ENCODE results near the gene TRIM13.
"Not testable (repeated sequence)": the region's sequence is repeated elsewhere in the genome, so short reads cannot be mapped to it uniquely, and the experiment has no call there.

The TRIM13 gene, protein sequence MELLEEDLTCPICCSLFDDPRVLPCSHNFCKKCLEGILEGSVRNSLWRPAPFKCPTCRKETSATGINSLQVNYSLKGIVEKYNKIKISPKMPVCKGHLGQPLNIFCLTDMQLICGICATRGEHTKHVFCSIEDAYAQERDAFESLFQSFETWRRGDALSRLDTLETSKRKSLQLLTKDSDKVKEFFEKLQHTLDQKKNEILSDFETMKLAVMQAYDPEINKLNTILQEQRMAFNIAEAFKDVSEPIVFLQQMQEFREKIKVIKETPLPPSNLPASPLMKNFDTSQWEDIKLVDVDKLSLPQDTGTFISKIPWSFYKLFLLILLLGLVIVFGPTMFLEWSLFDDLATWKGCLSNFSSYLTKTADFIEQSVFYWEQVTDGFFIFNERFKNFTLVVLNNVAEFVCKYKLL

DNA sequence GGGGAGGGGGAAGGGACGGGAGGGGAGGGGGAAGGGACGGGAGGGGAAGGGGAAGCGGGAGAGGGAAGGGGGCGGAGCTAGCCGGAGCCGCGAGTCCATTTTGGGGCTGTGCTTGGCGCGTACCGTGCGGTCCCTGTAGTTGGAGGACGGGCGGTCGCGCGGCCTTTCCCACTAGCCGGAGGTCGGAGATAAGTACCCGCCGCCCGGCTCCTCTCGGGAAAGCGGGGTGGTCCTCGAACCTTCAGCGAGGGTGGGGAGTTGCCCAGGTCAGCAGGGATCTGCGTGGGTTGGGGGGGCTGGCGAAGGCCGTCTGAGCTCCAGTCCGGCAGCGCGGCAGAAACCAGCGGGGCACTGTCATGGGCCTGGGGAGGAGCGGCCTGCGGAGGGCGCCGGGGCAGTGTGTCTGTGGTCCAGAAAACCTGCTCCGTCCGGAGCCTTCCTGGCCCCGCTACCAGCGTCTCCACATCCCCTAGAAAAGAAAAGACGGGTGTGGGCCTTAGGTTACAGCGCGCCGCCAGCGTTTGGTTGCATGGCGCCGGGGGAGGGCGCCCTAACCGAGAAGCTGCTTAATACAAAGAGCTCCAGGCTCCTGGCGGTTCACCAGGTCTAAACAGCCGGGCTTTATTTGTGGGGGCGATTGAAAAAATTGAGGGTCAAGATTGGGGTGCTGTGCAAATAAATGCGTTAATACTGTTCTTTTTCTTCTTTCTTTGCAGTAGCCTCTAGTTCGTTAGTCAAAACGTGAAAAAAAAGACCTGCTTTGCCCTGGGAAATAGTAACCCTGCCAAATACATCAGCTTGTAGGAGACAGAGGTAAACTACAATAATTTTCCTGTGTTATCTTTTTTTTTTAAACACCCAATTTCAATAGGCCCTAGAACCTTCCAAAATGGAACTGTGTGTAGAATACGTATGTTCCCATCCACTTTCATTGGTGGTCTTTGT, at the start of gene TRIM13:
Gene TRIM13, plus strand, starts transcription at position 92 of the 945 bp plus-strand sequence. CDS start 14,899 bp downstream, outside the sequence.
- DNase-seq (ENCODE audit: low read depth in 2 of 2): peak; percentile 59 to 75

- not testable (repeated sequence) for DNase-seq (ENCODE audit: low read depth in 2 of 2)
These were observed 48.0 kb upstream of the TRIM13 start for GRCh38 chr13:49948777-49949270.

DNA sequence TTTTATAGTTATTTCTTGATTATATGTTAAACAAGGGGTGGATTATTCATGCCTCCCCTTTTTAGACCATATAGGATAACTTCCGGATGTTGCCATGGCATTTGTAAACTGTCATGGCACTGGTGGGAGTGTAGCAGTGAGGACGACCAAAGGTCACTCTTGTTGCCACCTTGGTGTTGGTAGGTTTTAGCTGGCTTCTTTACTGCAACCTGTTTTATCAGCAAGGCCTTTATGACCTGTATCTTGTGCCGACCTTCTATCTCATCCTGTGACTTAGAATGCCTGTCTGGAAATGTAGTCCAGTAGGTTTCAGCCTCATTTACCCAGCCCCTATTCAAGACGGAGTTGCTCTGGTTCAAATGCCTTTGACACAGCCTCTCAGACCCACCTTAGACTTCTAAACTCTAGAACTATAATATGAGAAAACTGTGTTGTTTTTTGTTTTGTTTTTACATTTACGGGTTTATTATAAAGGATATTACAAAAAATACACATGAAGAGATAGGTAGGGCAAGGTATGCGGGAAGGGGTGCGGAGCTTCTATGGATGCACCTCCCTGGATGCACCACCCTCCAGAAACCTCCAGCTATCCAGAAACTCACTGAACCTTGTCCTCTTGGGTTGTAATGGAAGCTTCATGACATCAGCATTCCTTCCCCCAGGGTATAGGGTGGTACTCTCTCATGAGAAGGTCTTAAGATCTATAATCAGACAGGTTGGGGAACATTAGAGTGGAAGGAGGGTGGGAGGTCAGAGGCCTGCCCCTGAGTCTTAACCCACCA, 44.9 kb upstream of the TRIM13 start:
- no peak for DNase-seq (ENCODE audit: low read depth in 2 of 2)

- no peak for DNase-seq (ENCODE audit: low read depth in 2 of 2)
These were observed 43.3 kb upstream of the TRIM13 start for GRCh38 chr13:49953560-49953959.

GRCh38 chr13:49954674-49955455, 42.0 kb upstream of the TRIM13 start:
- DNase-seq (ENCODE audit: low read depth in 2 of 2): no peak

DNA sequence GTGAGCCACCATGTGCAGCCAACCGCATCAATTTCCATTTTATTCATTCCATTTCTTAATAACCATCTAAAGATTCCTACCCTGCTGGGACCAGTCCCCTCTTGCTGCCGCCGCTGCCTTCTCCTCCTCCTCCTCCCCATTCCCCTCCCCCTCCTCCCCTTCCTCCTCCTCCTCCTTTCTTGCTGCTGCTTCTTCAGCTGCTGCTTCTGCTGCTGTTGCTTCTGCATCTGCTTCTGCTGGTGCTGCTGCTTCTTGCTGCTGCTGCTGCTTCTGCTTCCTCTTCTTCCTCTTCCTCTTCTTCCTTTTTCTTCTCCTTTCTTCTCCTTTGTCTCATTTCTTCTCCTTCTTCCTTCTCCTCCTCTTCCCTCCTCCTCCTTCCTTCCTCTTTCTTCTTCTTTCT, 40.7 kb upstream of the TRIM13 start:
- DNase-seq (ENCODE audit: low read depth in 2 of 2): no peak

- DNase-seq (ENCODE audit: low read depth in 2 of 2): no peak
These were observed 38.5 kb upstream of the TRIM13 start for GRCh38 chr13:49958321-49958720.

- no peak for DNase-seq (ENCODE audit: low read depth in 2 of 2)
These were observed 29.4 kb upstream of the TRIM13 start for GRCh38 chr13:49967456-49967855.

DNA sequence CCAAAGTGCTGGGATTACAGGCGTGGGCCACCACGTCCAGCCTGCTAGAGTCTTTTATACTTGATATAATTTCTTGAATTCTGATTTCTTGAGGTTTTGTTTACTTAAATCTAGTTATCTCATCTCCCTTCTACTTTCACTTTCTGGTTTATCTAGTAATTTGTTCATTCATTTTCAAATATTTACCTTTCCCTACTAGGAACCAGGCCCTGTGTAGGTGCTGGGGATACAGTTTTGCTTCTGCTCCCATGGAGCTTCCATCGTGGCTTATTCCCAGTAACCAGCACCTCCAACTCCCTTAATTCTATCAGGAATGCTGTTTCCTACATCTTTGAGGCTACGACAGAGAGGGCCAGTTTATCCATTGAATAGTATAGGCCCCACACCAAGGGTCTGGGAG, 24.1 kb upstream of the TRIM13 start:
- DNase-seq (ENCODE audit: low read depth in 2 of 2): no peak

DNA sequence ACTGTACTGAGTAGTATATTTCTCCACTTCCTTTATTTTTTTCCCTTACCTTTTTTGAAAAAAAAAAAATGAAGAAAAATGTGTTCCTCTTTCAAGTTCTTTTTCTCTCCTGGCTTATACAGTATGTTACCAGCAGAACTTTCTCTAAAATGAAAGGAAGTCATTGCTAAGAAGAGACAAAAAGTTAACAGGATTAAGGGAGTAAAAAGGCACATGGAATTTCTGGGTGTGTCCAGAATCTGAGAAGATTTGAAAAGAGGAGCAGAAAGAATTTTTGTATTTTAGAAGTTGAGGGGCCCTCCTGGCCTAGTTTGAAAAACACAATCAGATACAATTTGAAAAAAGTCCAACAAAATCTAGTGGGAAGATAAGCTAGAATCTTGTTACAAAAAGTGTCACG, 21.0 kb upstream of the TRIM13 start:
- DNase-seq (ENCODE audit: low read depth in 2 of 2): no peak

- peak; percentile 41 to 59 for DNase-seq (ENCODE audit: low read depth in 2 of 2)
These were observed 20.3 kb upstream of the TRIM13 start for GRCh38 chr13:49976314-49977258.

DNA sequence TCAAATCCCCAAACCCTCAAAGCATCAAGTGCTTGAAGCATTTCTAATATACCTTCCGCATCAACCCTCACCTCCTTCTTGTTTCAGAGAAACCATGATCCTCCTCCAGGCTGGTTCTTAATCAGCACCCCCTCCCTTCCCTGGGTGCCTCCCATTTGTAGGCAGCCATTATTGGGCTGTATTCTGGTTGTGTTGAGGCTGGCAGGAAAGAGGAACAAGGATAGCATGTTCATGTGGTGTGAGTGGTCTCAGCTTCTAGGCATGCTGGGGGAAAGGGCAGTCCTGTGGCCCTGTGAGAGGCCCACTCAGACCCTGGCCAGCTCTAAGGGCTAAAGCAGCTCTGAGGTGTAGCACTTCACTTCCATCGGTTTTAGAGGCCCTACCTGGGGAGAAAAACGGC, 18.9 kb upstream of the TRIM13 start:
- DNase-seq (ENCODE audit: low read depth in 2 of 2): no peak

GRCh38 chr13:49980266-49980665, 16.6 kb upstream of the TRIM13 start:
- no peak for DNase-seq (ENCODE audit: low read depth in 2 of 2)

GRCh38 chr13:49985129-49985528, 11.7 kb upstream of the TRIM13 start:
- DNase-seq (ENCODE audit: low read depth in 2 of 2): no peak

DNA sequence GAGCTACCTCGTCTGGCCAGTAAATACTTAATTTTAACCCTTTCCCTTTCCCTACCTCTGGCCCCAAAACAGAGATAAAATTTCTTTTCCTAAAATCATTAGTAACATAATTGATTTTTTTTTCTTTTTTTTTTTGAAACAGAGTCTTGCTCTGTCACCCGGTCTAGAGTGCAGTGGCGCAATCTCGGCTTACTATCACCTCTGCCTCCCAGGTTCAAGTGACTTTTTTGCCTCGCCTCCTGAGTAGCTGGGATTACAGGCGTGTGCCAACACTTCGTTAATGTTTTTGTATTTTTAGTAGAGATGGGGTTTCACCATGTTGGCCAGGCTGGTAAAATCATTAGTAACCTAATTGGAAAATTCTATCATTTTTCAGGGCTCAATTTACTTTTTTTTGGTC, 10.4 kb upstream of the TRIM13 start:
- no peak for DNase-seq (ENCODE audit: low read depth in 2 of 2)

DNA sequence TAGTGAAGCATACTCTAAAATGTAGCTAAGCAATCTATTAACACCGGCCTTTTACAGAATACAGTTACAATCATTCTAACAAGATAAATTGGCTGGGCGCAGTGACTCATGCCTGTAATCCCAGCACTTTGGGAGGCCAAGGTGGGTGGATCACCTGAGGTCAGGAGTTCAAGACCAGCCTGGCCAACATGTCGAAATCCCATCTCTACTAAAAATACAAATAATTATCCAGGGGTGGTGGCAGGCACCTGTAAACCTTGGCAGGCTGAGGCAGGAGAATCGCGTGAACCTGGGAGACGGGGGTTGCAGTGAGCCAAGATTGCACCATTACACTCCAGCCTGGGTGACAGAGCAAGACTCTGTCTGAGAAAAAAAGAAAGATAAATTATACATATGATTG, 6.2 kb upstream of the TRIM13 start:
- not testable (repeated sequence) for DNase-seq (ENCODE audit: low read depth in 2 of 2)

DNA sequence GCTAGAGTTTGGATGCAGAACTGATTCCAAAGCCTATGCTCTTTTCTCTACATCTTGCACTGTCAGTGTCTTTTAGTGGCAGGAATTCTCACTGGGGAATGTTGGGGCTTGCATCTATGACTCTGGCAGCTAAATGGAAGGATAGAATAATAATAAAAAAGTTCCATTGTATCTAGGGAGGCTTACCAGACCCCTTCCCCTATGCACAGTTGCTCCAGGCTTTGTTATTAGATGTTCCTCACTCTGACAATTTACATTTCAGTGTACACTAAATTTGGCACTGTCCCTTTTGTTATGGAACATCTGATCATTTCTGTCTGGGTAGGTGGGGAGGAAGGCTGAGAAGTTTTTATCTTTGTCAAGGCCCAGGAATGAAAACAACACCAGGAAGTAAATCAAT, 3.7 kb upstream of the TRIM13 start:
- DNase-seq (ENCODE audit: low read depth in 2 of 2): no peak

GRCh38 chr13:49993666-49994065, 3.2 kb upstream of the TRIM13 start:
- DNase-seq (ENCODE audit: low read depth in 2 of 2): no peak

- DNase-seq (ENCODE audit: low read depth in 2 of 2): no peak
These were observed 1.2 kb upstream of the TRIM13 start for GRCh38 chr13:49995625-49996101.
